Peyer's patch (tissue), 4 donors: ENCODE measurements around the gene RFX3.

Experiments
- CTCF ChIP-seq, 6 experiments: fragments of 450-650 bp in 4 of 6; fragments of 200-600 bp in 2 of 6; sonication (generic) in 1 of 6; IDR thresholded peaks; one replicate each; pipeline ENCODE4 v1.5.1; 2017 to 2019; ENCODE audit warnings: antibody characterized with exemption in 6 of 6, mild to moderate bottlenecking in 3 of 6, moderate library complexity in 1 of 6
- POLR2A ChIP-seq, 2 donors: fragments of 450-650 bp; IDR thresholded peaks; one replicate each; pipeline ENCODE4 v1.5.1; 2017; ENCODE audit warnings: antibody characterized with exemption in 2 of 2, mild to moderate bottlenecking in 2 of 2, moderate library complexity in 2 of 2

DNA sequence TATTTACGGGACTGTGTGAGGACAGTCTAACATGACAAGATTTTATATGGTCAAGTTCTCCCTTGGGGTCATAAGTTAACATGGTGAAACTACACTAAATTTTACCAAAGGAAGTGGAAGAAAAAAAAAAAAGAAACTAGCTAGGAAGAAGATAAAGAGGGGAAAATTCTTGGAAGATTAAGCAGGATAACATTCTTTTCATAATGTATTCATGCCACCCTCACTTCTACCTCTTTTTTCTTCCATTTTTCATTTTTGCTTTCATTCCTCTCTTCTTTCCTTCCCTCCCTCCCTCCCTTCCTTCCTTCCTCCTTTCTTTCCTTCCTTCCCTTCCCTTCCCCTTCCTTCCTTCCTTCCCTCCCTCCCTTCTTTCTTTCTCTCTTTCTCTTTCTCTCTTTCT lies 254.6 kb downstream of the RFX3 start:
- TF ChIP-seq CTCF (IDR thresholded peaks at IDR 0.05) (no peak), POLR2A (IDR thresholded peaks at IDR 0.05) (no peak)
